ENCODE results near the gene CEBPZ.

GRCh38 chr2:37211212-37211611 is 20.2 kb downstream of the CEBPZ start:
- TF ChIP-seq POLR2AphosphoS5 (IDR thresholded peaks at IDR 0.05; ENCODE audit: low read depth, low read length) (no peak), SIN3A (IDR thresholded peaks at IDR 0.05; ENCODE audit: borderline replicate concordance, insufficient read depth, low read length) (no peak), TAF1 (IDR thresholded peaks at IDR 0.05; ENCODE audit: borderline replicate concordance, insufficient read depth, low read length) (no peak)

All from PFSK-1 (cell line).